Fibroblast of villous mesenchyme (primary cell): Measurements from ENCODE around the gene ASAP2. TPM values are rescaled to one million over a fixed set of nuclear protein-coding genes. Genes with fewer than 3 reads are reported as not detected.

Experiments used
- DNase-seq: peaks from one replicate; pipeline ENCODE4 v3.0.0-alpha.2; 2010; ENCODE audit warnings: low read depth
- H3K4me3 ChIP-seq: 2 replicates; pipeline ENCODE4 v1.5.1; 2011; ENCODE audit warnings: low read depth, mild to moderate bottlenecking, low read length
- total RNA-seq: library from RNA; depleted of rRNA; stranded (reverse); fragments of >200 nt; gene quantifications from 2 replicates; pipeline ENCODE4 v1.2.3, GENCODE V29; 2012
- TF ChIP-seq, protein P1 (sequence below): IDR thresholded peaks from 2 replicates; pipeline ENCODE4 v1.5.1; 2012; ENCODE audit warnings: low read depth, mild to moderate bottlenecking, low read length; ENCODE audit not compliant: insufficient read depth

The ASAP2 gene
- total RNA-seq, 1 donor = 66.5 TPM

DNA sequence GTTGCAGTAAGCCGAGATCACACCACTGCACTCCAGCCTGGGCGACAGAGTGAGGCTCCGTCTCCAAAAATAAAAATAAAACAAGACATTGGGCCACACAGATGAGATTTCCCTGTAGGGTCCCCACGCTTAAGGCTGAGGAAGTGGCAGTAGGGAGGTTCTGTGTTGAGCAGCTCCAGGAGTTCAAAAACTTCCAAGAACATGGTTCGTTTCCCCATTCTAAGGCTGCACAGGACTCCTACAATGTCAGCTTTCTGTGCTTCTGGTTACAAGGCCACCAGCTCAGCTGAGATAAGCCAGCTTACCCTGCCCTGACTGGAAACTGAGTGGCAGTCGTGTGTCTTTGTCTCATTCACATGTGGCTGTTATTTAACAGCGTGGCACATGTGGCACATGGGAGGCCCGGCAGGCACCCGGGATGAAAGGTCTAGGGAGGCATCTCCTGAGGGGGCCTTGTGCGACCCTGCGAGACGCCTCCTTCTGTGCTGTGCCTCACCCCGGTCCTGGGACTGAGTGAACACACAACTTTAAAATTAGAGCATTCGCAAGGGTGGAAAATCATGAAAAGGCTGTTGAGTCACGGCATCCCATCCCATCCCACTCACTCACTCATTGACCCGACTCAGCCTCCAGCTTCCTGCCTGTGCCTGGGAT lies 209.0 kb downstream of the ASAP2 start:
- no peak overlapping the region for H3K4me3 ChIP-seq
- TF ChIP-seq, protein P1, sequence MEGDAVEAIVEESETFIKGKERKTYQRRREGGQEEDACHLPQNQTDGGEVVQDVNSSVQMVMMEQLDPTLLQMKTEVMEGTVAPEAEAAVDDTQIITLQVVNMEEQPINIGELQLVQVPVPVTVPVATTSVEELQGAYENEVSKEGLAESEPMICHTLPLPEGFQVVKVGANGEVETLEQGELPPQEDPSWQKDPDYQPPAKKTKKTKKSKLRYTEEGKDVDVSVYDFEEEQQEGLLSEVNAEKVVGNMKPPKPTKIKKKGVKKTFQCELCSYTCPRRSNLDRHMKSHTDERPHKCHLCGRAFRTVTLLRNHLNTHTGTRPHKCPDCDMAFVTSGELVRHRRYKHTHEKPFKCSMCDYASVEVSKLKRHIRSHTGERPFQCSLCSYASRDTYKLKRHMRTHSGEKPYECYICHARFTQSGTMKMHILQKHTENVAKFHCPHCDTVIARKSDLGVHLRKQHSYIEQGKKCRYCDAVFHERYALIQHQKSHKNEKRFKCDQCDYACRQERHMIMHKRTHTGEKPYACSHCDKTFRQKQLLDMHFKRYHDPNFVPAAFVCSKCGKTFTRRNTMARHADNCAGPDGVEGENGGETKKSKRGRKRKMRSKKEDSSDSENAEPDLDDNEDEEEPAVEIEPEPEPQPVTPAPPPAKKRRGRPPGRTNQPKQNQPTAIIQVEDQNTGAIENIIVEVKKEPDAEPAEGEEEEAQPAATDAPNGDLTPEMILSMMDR = no peak
- DNase-seq = no peak

DNA sequence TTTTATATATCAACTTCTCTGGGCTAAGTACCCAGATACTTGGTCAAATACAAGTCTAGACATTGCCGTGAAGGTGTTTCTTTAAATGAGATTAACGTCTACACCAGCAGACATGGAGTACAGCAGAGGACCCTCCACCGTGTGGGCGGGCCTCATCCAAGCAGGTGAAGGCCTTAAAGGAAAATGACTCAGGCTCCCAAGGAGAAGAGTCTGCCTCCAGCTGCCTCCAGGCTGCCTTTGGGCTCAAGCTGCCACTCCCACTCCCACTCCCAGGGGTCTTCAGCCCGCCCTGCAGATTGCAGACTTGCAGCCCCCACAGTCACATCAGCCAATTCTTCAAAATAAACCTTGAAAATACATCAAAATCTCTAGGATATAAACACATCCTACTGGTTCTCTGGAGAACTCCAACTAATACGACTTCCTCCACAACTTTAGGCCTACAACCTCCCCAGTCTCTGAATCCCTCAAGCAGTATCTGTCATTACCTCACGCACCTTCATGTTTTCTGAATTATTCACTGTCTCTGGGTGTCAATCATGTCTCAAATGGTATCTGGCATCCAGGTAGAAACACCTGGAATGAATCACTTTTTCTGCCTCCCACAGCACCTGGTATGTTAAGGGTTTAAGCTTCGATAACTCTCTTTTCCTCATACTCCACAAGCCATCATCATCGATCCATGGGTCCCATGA lies 209.8 kb downstream of the ASAP2 start:
- H3K4me3 ChIP-seq = no peak overlapping the region
- TF ChIP-seq, protein P1 = no peak
- no peak for DNase-seq

DNA sequence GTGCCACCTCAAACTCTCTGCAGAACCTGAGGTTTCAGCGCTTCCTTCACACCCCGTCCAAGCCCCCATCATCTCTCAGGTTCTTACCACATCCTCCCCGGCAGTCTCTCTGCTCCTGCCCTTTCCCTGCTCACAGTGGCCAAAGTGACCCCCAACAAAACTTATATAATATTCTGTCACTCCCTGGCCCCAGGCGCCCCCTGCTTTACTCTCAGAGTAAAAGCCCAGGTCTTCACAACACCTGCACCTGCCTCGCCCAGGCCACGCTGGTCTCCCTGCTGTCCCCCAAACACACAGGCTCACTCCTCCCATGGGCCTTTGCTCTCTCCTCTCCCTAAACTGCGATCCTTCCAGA lies 210.3 kb downstream of the ASAP2 start:
- TF ChIP-seq, protein P1 = no peak
- no peak for DNase-seq
- no peak overlapping the region for H3K4me3 ChIP-seq

DNA sequence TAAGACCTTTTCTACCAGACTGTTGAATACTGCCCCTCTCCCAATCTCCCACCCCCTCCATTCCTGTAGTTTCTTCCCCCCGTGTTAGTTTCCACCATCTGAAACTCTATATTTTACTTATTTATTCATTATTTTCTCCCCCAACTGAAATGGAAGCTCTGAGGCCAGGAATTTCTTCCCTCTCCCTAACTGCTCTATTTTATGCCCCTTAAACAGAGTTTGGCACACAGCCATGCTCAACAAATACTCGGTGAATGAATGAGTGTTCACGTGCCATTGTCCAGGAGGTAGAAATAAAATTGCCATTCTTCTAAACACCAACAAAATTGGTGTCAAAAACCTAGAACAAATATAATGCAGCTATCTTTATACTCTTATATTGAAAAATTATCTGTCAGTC lies 211.1 kb downstream of the ASAP2 start:
- no peak for DNase-seq
- TF ChIP-seq, protein P1 = no peak
- H3K4me3 ChIP-seq = no peak overlapping the region

DNA sequence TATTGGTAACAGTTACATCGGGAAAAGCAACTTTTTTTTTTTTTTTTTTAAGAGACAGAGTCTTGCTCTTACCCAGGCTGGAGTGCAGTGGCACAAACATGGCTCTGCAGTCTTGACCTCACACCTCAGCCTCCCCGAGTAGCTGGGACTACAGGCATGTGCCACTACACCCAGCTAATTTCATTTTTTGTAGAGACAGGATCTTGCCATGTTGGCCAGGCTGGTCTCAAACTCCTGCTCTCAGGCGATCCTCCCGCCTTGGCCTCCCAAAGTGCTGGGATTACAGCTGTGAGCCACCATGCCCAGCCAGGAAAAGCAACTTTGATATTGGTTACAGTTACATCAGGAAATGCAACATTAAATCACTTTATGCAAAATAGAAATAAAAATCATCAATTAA lies 212.1 kb downstream of the ASAP2 start:
- no peak for DNase-seq
- H3K4me3 ChIP-seq = no peak overlapping the region
- TF ChIP-seq, protein P1 = no peak

DNA sequence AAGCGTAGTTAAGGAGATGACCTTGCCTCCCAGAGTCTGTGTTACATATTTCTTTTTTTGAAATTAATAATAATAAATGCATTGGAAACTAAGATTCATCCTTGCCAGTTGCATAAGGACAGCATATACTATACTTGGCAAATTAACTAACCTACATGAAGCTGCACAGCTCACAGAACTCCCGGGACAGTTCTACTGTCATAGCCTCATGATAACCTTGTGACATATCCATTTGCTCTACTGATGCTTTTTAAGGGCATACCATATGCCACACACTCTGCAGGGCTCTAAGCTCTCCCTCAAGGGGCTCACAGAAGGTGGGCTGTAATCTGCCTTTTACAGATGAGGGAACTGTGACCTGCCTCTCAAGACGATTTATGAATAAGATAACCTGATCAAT lies 212.9 kb downstream of the ASAP2 start:
- TF ChIP-seq, protein P1 = no peak
- no peak overlapping the region for H3K4me3 ChIP-seq
- no peak for DNase-seq
